A549 treated with ZK216348 at 1 μM for 4 hours (cell line): ENCODE measurements around the gene SDCBP2. TPM values are rescaled to one million over a fixed set of nuclear protein-coding genes. Genes with fewer than 3 reads are reported as not detected.

Experiments used
- total RNA-seq: library from RNA; stranded (reverse); fragments of 200-300 nt; extraction: Qiagen RNA extraction; gene quantifications from 5 replicates; pipeline ENCODE4 v1.2.3, GENCODE V29; 2022; ENCODE audit warnings: low read depth

Gene SDCBP2, protein sequence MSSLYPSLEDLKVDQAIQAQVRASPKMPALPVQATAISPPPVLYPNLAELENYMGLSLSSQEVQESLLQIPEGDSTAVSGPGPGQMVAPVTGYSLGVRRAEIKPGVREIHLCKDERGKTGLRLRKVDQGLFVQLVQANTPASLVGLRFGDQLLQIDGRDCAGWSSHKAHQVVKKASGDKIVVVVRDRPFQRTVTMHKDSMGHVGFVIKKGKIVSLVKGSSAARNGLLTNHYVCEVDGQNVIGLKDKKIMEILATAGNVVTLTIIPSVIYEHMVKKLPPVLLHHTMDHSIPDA
- total RNA-seq: 0.81 to 1.6 TPM (median 1.4 TPM) in 5 replicates

GRCh38 chr20:1328680-1329330 is at the start of gene SDCBP2:
SDCBP2 (minus strand) TSS chr20:1329139; CDS start chr20:1320416, 8,723 bp downstream.

DNA sequence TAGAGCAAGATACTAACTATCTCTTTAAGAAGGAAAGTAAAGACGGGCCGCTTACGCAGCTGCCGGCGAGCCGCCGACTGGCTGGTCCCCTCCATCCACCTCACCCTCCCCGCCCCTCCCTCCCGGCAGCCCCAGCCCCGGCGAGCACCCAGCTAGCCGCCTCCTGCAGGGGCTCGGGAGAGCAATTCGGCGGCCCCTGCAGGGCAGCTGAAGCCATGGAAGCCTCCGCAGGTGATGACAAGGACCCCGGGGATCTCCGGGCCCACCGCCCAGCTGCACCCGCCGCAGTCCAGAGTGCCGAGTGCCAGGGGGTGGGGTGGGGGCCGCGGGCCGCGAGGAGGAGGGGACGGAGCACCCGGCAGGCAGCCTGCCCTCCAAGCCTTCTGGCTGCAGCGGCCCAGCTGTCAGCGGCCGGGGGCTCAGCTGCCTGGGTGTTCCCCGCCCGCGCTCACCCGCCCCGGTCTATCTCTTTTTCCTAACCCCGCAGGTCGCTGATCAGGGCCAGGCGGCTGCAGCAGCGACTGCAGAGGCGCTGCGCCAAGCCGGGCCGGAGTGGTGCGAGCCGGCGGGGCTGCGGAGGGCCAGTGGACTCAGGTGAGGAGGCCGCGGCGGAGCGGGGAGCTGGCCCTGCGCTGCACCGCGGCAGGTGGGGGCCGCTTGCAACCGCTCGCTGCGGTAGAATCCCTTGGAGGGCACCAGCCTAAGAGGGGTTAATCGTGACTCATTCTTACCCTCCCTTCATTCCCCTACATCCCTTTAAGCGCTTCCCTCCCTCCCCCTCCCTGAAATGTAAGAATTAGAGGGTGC is 62.6 kb downstream of the SDCBP2 start, which contains the start of gene SNPH:
TSS of gene SNPH (plus strand) at position 128 of the 807 bp plus-strand sequence. CDS start 29,946 bp downstream, outside the sequence.

Other genes with a start within 250 kb of the SDCBP2 start
- 198 to 224 TPM (median 215 TPM) in 5 replicates for gene PSMF1, start 210.5 kb downstream of the SDCBP2 start, total RNA-seq
- 2.5 to 5.3 TPM (median 3.4 TPM) in 5 replicates for gene TMEM74B, start 144.2 kb downstream of the SDCBP2 start, total RNA-seq
- not detected in 5 replicates for gene C20orf202, start 125.7 kb downstream of the SDCBP2 start, total RNA-seq
- gene RAD21L1, start 103.1 kb downstream of the SDCBP2 start, total RNA-seq: not detected in 5 replicates
- gene SNPH, start 62.8 kb downstream of the SDCBP2 start, total RNA-seq: 2.4 to 5.1 TPM (median 4.4 TPM) in 5 replicates
- 408 to 573 TPM (median 515 TPM) in 5 replicates for gene FKBP1A, start 63.9 kb upstream of the SDCBP2 start, total RNA-seq
- 111 to 129 TPM (median 114 TPM) in 5 replicates for gene NSFL1C, start 137.7 kb upstream of the SDCBP2 start, total RNA-seq
- 0.05 TPM in 1 of 5 replicates, not detected in the others for gene SIRPB2, start 162.3 kb upstream of the SDCBP2 start, total RNA-seq
- gene SIRPD, start 228.6 kb upstream of the SDCBP2 start, total RNA-seq: not detected in 5 replicates